HG03196 (cell line): ENCODE data around the gene BCL11B.

Source experiments
- ATAC-seq: cut with Tn5 transposase; IDR thresholded peaks from one replicate; pipeline ENCODE4 v1.9.1; 2021; ENCODE audit not compliant: unreplicated experiment

Gene BCL11B

DNA sequence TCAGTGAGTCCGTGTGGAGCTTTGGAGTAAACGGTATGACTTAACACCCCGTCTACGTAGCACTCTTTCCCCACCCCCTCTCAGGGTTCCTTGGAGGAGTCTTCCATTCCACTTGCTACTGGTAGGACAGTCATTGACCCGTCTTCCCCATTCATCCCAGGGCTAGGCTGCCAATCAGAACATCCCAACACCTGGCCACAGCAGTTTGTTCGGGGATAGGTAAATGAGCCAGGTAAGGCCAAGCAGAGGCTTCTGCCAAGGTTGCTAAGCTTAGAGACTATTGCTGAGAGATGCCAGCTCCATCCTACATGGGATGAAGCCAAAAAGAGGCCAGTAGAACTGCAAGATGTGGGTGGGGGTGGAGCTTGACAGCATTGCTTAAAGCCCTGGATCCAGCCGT is 130.8 kb downstream of the BCL11B start:
- no peak for ATAC-seq

DNA sequence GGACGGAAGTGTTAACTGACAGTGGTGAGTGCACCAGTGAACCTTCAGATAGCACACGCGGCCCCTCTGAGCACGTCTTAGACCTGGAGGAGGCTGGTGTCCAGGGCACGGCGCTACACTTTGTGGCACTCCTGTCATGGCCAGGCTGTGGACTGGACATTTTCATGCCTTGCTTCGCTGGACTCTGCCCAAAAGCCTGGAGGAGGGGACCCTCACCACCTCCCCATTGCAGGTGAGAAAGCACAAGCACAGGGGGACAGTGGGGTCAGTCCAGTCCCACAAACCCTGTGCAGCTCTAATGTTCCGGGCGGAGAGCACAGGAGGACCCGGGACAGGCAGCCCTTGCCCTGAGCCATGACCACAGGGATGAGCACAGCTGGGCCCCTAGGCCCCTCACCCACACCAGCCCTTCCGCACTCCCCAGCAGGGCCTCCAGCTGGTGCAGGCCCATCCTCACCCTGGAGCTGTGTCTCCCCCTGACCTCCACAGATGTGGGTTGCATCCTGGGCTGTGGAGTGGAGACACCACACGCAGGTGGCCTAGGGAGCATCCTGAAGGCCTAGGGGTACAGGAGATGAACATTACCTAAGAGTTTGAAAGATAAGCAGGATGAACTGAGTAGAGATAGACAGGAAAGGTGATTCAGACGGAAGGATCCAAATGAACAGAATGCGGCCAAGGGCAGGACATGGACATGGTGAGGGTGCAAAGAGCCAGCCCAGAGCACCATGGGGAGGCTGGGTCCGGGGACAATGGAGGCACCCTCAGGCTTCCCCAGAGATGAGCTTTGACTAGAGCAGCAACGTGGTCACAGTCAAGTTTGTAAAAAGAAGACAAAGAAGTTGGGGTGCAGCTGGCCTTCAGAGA is 132.8 kb downstream of the BCL11B start:
- ATAC-seq: no peak

DNA sequence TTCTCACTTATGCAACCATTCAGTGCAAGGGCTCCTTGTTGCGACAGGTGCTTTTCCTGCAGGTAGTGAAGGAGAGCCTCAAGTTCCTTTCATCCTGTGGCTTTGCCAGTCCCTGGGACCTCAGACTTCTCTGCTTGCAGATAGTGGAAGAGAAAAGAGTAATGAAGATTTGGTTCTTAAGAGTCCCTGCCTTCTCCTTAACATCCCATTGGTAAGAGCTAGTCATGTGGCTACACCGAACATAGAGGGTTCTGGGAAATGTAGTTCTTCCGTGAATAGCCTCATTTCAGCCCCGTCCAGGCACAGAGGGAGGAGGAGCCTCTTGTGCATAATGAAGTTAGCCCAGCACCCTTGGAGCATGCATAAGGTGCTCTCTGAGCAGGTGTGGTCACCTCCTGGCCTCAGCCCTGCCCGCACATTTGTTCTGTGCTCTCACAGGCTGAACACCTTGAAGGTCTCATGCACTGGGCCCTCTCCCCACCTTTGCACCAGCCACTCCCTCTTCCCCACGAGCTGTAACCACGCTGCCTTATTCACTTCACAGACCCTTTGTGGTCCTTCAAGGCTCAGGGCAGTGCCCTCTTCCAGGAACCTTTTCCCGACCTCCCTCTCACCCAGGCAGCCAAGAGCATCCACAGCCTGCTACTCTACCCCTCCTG is 134.0 kb downstream of the BCL11B start:
- no peak for ATAC-seq

DNA sequence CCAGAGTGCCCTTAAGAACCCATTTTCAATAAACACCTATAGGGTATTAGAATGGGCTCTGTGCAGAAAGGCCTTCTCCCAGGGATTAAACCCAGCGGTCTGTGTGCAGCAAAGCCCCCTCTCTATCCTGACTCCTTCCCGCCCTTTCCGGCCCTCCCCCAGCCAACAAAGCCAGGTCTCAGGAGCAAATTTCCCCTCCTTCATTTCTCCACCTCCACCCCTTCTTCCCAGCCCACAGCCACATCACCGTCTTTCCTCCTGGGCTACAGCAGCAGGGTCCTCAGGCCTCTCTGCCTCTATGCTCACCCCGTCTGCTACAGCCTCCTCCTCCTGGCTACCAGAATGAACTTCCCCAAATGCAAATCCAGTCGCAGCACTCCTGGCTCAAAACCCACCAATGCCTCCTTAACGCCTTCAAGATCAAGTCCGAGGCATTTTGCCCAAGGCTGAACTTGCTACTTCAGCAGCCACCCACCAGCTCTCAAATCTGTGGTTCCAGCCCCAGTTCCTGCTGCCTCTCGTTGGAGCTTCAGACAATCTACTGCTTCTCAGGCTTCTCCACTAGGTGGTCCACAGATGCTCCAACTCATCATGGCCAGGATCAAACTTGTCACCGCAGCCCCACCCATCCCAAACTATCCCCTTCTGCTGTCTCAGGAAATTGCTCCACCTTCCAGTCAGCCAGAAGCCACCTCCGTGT is 134.8 kb downstream of the BCL11B start:
- ATAC-seq: no peak

DNA sequence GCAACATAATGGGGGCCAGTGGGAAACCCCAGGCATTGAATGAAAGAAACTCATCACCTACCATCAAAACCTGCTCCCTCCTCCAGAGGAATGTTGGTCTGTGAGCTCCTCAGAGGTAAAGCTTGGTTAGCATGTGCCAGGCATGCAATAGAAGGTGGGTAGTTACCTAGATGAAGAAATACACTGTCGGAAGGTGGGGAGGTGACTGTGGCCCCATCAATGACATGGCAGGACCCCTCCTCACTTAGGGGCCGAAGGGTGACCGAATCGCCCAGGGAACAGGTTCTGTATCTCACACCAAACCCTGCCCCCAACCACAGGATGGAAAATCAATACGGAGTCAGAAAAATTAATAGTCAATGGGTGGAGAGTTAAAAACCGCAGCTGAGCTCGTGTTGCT is 135.6 kb downstream of the BCL11B start:
- no peak for ATAC-seq

DNA sequence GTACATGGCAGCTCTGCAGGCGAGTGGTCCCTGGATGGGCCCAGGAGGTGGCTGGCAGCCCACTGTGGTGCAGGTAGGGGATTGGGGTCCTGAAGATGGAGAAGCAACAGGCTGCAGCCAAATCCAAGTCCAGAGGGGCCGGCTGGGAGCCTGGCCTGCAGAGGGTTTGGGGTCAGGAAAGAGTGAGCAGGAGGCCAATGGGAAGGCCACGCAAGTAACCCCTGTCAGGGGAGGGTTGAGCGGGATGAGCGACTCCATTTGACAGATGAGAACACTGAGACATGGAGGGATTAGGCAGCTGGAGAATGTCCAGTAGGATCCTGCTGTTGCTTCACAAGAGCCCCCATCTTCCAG is 136.0 kb downstream of the BCL11B start:
- ATAC-seq: no peak

DNA sequence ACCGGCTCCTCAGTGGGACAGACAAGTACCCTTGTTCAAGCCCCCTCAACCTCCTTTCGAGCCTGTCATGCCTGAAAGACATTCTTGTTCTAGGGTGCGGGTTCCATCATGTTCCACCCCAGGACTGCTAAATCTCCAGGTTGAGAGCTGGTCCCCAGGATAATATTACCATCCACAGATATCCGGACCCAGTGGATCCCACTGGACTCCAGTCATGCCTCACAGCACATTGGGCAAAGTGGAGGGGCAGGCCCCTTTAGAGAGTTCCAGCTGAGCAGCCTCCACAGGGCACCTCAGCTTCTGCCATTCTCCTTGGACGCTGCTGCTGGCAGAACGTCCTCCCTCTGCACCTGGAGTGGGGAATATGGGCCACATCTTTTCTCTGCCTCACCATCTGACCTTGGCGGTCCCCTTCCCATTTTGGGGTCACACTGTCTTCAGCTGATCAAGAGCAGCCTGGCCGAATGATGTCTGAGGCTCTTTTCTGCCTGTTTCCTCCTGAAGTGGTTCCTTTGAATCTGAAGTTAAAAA is 137.4 kb downstream of the BCL11B start:
- ATAC-seq: no peak

DNA sequence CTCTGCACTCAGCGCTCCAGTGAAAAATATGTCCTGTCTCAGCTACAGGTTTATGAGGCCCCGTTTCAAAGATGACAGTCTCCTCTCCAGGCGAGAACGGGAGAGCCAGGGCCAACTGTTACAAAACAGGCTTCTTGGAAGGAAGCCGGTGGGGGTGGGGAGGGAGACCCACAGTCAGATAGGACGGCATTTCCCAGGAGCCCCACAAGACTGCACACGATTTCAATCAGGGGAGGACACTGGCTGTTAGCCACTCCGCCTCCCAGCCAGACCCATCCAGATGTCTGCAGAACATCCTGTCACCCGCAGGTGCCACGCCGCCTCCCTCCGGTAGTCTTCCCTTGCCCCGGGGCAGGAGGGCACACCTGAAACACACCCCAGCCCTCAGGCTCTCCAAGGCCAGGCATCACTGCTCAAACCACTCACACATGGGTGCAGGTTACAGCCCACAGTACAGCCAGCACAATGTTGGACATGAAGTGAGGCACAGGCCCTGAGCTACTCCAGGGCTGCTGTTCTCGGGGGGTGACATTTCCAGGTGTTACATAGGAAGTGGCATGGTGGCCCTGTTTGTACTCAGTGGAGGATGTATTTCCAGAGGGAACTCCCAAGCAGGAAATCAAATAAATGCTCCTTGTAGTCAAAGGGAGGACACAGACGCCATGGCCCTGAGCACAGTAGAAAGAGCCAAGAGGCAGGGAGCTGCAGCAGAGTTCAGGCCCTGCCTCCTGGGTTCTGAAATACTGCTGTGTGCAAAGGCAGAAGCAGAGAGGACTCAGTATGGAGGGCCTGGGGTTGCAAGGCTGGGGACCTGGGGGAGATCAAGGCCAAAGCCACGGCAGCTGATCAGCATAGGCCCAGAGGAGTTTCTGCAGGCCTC is 138.1 kb downstream of the BCL11B start:
- ATAC-seq: no peak

DNA sequence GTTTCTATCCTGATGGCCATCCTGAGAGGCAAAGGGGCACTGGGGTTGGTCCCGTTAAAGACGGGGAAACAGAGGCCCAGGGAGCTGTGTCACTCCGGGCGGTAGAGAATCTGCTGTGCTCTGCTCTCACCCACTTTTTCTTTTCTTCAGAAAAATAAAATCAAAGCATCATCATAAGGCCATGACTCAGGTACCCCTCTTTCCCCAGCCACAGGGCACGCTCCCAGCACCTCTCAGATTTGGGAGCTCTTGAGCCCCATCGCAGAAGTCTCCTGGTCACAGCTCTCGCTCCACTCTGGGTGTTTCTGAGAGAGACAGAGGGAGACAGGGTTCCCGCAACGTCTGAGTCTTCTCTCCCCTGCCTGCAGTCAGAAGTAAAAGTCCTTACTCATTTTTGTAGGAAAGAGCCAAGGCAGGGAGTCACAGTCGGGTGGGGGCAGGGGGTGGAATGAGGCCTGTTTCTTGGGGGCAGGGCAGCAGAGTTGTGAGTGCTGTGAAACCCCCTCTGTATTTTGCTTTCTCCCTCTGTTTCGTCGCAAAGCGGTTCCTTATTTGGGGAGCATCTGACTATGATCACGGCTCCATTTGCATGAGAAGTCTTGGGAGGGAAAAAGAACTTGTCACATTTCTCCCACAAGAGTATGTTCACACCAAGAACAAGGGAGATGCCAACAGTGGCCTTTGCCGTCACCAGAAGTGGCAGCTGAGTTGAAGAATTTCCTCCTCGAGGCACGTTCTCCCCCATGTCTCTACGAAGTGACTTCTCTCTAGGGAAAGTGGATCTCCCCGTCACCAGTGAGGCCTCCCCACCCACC is 139.0 kb downstream of the BCL11B start:
- no peak for ATAC-seq

DNA sequence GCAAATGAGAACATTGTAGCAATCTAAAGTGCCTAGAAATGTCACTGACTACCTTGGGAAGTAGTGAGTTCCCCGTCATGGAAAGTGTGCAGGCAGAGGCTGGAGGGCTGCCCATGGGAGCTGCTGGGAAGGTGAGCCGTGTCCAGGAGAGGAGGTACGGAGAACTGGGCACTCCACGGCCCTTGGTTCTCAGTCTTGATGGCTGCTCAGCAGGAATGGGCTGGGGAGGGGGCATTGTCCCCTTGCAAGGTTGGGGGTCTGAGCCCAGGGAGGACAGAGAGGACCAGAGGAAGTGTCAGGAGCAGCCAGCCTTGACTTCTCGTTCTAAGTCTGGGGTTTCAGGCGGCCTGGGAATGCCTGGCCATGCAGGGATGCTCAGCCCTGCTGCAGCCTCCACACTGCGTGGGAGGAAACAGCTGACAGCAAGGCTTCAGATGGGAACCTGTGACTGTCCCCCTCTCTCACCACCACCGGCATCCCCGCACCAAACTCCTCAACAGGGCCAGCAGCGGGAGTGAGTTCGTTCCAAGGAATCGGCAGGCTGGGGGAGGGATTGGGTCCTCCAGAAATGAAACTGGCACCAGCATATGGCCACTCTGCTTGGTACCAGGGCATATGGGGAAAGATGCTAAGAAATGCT is 140.2 kb downstream of the BCL11B start:
- ATAC-seq: no peak

DNA sequence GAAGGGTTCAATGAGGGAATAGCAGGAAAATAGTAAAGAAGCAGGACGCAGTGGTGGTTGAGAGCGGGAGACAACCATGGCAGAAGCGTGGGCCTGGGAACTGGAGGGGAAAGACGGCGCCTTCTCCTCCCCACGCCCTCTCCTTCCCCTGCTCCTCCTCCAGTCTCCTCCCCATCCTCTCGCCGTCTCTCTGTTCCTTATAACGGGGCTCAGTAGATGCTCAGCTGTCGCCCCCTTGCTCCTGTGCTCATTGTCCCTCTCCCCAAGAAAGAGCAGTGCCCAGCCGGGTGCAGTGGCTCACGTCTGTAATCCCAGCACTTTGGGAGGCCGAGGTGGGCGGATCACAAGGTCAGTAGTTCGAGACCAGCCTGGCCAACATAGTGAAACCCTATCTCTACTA is 142.0 kb downstream of the BCL11B start:
- no peak for ATAC-seq

DNA sequence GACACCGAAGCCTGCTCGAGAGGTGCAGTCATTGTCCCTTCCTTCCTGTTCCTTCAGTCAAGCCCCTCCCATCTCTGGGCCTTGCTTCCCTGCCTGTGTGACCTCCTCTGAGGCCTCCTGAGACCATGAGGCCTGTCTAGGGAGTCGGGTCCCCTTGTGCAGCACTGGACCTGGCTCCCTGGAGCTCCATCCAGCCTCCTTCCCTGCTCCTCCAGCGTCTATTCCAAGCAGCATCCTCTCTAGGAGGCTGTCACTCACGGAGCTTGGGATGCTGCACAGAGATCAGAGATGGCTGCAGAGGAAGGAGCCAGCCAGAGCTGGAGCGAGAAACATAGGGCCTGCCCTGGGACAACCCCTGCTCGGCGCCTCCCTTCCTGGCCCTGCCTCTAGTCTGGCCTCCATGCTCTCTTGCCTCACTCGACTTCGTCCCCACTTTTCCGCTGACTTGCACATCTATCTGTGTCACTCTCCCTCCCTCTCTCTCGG is 142.7 kb downstream of the BCL11B start:
- no peak for ATAC-seq

DNA sequence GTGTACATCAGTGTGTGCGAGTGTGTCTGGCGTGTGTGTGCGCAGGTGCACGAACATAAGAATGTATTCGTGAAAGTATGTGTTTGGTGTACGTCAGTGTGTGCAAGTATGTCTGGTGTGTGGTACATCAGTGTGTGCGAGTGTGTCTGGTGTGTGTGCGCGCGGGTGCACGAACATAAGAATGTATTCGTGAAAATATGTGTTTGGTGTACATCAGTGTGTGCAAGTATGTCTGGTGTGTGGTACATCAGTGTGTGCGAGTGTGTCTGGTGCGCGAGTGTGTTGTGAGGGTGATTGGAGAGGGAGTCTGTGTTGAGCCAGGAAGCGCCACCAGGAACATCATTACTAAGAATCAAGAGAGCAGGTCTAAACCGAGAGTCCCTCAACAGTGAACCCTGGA is 143.8 kb downstream of the BCL11B start:
- ATAC-seq: no peak

DNA sequence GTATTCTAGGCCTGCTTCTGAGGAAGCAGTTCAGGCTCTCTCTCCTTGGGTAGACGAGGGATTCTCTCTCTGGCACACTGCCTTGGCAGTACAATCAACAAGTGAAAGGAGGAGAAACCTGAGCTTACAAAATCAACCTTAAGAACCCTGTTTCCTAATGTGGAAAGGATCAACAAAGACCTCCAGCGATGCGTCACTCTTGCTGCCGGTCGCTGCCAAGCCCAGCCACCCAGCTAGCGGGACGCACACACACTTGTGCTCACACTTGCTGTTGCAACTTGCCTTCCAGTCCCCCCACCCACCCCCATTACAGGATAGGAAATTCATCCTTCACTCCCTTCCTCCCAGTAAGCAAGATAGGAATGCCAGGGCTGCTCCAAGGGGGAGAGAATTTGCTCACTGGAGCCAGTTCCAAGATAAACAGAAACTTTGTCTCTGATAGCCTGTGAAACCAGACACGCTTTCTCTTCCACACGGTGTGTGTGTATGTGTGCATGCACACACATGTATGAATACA is 144.3 kb downstream of the BCL11B start:
- ATAC-seq: no peak

DNA sequence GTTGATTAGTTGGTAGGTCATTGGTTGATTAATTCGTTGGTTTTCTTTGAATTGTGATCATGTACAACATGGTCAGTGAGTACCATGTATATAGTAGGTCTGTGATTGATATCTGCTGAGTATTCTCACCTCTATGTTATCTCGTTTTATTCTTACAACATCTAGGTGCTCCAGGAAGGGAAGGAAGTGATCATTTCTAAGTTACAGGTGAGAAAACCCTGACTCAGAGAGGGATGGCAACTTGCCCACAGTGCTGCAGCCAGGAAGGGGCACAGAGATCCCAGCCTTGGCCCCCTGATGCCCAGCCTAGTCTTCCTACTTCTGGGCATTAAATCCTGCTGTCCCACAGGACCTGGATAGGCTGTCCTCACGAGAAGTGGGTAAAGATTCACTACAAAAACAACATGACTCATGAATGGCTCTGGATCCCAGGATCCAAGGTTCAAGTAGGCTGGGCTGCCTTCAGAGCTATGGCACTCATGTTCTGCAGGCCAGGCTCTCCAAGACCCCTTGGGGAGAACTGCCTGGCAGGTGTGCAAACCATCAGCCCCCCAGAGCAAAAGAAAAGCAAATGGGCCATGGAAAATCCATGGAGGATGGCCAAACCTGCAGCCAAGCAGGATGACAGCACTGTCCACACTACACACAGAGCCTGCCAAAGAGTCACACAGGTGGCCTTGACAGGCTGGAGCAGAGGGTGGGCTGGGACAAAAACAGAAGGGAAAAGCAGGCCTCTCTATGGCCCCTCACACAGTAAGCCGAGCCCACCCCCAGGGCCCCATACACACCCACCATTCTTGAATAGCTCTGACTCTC is 146.2 kb downstream of the BCL11B start:
- no peak for ATAC-seq

DNA sequence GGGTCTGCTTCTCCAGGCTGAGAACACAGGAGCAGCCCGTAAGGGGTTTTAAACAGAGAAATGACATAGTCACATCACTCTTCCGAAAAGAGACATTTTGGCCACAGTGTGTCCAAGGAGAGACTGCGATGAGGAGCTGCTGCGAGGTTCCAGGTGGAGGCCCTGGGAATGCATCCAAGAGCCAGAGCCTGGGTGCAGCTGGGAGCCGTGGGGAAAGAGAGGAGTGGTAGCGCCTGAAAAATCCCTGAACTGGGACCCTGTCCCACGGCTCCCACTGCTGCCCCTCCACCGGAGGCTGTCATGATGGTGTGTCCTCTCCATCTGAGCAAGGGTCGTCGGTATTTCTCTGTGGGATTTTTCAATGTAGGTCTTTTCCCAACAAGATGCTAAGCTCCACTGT is 146.9 kb downstream of the BCL11B start:
- ATAC-seq: no peak

DNA sequence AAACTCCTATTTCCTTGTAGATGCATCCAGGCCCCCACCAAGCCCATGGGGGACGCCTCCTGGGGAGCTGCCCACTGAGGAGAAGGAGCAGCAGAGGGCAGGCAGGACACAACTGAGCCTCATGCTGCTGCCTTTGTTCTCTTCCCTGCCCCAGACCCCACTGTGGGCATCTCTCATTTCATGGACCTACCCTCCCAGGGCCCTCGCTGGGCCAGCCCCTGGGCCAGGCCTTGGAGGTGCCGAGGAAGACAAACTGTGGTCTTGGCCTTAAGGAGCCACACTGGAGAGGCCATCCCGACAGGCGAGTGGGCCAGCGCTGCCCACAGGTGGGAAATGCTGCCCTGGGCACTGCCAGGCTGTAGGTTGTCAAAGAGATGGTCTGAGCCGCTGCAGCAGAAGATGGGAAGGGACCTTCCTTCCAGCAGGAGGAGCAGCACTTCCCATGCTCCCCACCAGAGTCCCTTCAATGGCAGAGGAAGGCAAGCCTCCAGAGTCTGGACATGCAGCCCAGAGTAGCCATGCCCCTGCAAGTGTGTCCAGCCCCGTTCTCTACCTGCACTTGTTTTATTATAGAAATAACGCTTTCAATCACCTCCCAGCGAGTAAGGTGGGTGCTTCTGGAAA is 147.4 kb downstream of the BCL11B start:
- no peak for ATAC-seq
